Measurements from ENCODE around the gene BORCS5. TPM values are rescaled to one million over a fixed set of nuclear protein-coding genes. Genes with fewer than 3 reads are reported as not detected.

BORCS5 gene
- total RNA-seq, 1 donor = 15.2 TPM

- Histone ChIP-seq H3K4me1 (ENCODE audit: insufficient read depth, low read length) (peaks cover 48% of the 10 kb centered on the region), H3K9me3 (ENCODE audit: low read depth, low read length) (no peaks in the 10 kb centered on the region), H3K27me3 (ENCODE audit: insufficient read depth, low read length) (no peaks in the 10 kb centered on the region), H3K4me3 (ENCODE audit: low read length) (no peak overlapping the region)
Observed at GRCh38 chr12:12447236-12447635, 90.4 kb downstream of the BORCS5 start.

GRCh38 chr12:12447837-12448236, 91.0 kb downstream of the BORCS5 start:
- no peak overlapping the region for H3K4me3 ChIP-seq (ENCODE audit: low read length)
- H3K4me1 ChIP-seq (ENCODE audit: insufficient read depth, low read length) = peaks cover 42% of the 10 kb centered on the region
- no peaks in the 10 kb centered on the region for H3K27me3 ChIP-seq (ENCODE audit: insufficient read depth, low read length)
- H3K9me3 ChIP-seq (ENCODE audit: low read depth, low read length) = no peaks in the 10 kb centered on the region

GRCh38 chr12:12449533-12450025, 92.7 kb downstream of the BORCS5 start:
- no peaks in the 10 kb centered on the region for H3K9me3 ChIP-seq (ENCODE audit: low read depth, low read length)
- no peak overlapping the region for H3K4me3 ChIP-seq (ENCODE audit: low read length)
- peaks cover 33% of the 10 kb centered on the region for H3K4me1 ChIP-seq (ENCODE audit: insufficient read depth, low read length)
- H3K27me3 ChIP-seq (ENCODE audit: insufficient read depth, low read length) = no peaks in the 10 kb centered on the region

GRCh38 chr12:12450043-12450471, 93.2 kb downstream of the BORCS5 start:
- Histone ChIP-seq H3K4me1 (ENCODE audit: insufficient read depth, low read length) (peaks cover 30% of the 10 kb centered on the region), H3K27me3 (ENCODE audit: insufficient read depth, low read length) (no peaks in the 10 kb centered on the region)

GRCh38 chr12:12451098-12451497, 94.2 kb downstream of the BORCS5 start:
- no peaks in the 10 kb centered on the region for H3K9me3 ChIP-seq (ENCODE audit: low read depth, low read length)
- H3K27me3 ChIP-seq (ENCODE audit: insufficient read depth, low read length) = no peaks in the 10 kb centered on the region
- H3K4me1 ChIP-seq (ENCODE audit: insufficient read depth, low read length) = peaks cover 30% of the 10 kb centered on the region
- H3K4me3 ChIP-seq (ENCODE audit: low read length) = no peak overlapping the region

More at GRCh38 chr12:12450043-12450471, 93.2 kb downstream of the BORCS5 start:
- Histone ChIP-seq H3K9me3 (ENCODE audit: low read depth, low read length) (no peaks in the 10 kb centered on the region), H3K4me3 (ENCODE audit: low read length) (no peak overlapping the region)

- no peak overlapping the region for H3K4me3 ChIP-seq (ENCODE audit: low read length)
- no peaks in the 10 kb centered on the region for H3K9me3 ChIP-seq (ENCODE audit: low read depth, low read length)
- no peaks in the 10 kb centered on the region for H3K27me3 ChIP-seq (ENCODE audit: insufficient read depth, low read length)
- H3K4me1 ChIP-seq (ENCODE audit: insufficient read depth, low read length) = peaks cover 17% of the 10 kb centered on the region
Observed at GRCh38 chr12:12452326-12452902, 95.5 kb downstream of the BORCS5 start.

- Histone ChIP-seq H3K4me3 (ENCODE audit: low read length) (no peak overlapping the region), H3K9me3 (ENCODE audit: low read depth, low read length) (no peaks in the 10 kb centered on the region), H3K4me1 (ENCODE audit: insufficient read depth, low read length) (peaks cover 15% of the 10 kb centered on the region), H3K27me3 (ENCODE audit: insufficient read depth, low read length) (no peaks in the 10 kb centered on the region)
Observed at GRCh38 chr12:12453635-12454034, 96.8 kb downstream of the BORCS5 start.

GRCh38 chr12:12454315-12454714, 97.4 kb downstream of the BORCS5 start:
- no peaks in the 10 kb centered on the region for H3K27me3 ChIP-seq (ENCODE audit: insufficient read depth, low read length)
- H3K9me3 ChIP-seq (ENCODE audit: low read depth, low read length) = no peaks in the 10 kb centered on the region
- H3K4me1 ChIP-seq (ENCODE audit: insufficient read depth, low read length) = peaks cover 9% of the 10 kb centered on the region
- H3K4me3 ChIP-seq (ENCODE audit: low read length) = no peak overlapping the region

GRCh38 chr12:12456637-12457036, 99.8 kb downstream of the BORCS5 start:
- no peaks in the 10 kb centered on the region for H3K27me3 ChIP-seq (ENCODE audit: insufficient read depth, low read length)
- no peaks in the 10 kb centered on the region for H3K9me3 ChIP-seq (ENCODE audit: low read depth, low read length)
- H3K4me3 ChIP-seq (ENCODE audit: low read length) = no peak overlapping the region
- H3K4me1 ChIP-seq (ENCODE audit: insufficient read depth, low read length) = peaks cover 3% of the 10 kb centered on the region

GRCh38 chr12:12460935-12461922, 104.4 kb downstream of the BORCS5 start:
- H3K27me3 ChIP-seq (ENCODE audit: insufficient read depth, low read length) = no peaks in the 10 kb centered on the region
- peaks cover 19% of the 10 kb centered on the region for H3K4me1 ChIP-seq (ENCODE audit: insufficient read depth, low read length)
- H3K9me3 ChIP-seq (ENCODE audit: low read depth, low read length) = no peaks in the 10 kb centered on the region
- no peak overlapping the region for H3K4me3 ChIP-seq (ENCODE audit: low read length)

- Histone ChIP-seq H3K4me1 (ENCODE audit: insufficient read depth, low read length) (peaks cover 26% of the 10 kb centered on the region), H3K9me3 (ENCODE audit: low read depth, low read length) (no peaks in the 10 kb centered on the region), H3K4me3 (ENCODE audit: low read length) (no peak overlapping the region), H3K27me3 (ENCODE audit: insufficient read depth, low read length) (no peaks in the 10 kb centered on the region)
Observed at GRCh38 chr12:12461923-12462315, 105.0 kb downstream of the BORCS5 start.

- peaks cover 42% of the 10 kb centered on the region for H3K4me1 ChIP-seq (ENCODE audit: insufficient read depth, low read length)
- no peaks in the 10 kb centered on the region for H3K27me3 ChIP-seq (ENCODE audit: insufficient read depth, low read length)
- no peaks in the 10 kb centered on the region for H3K9me3 ChIP-seq (ENCODE audit: low read depth, low read length)
- no peak overlapping the region for H3K4me3 ChIP-seq (ENCODE audit: low read length)
Observed at GRCh38 chr12:12465522-12465921, 108.6 kb downstream of the BORCS5 start.

- H3K9me3 ChIP-seq (ENCODE audit: low read depth, low read length) = no peaks in the 10 kb centered on the region
- no peaks in the 10 kb centered on the region for H3K27me3 ChIP-seq (ENCODE audit: insufficient read depth, low read length)
- peaks cover 42% of the 10 kb centered on the region for H3K4me1 ChIP-seq (ENCODE audit: insufficient read depth, low read length)
- no peak overlapping the region for H3K4me3 ChIP-seq (ENCODE audit: low read length)
Observed at GRCh38 chr12:12466157-12466556, 109.3 kb downstream of the BORCS5 start.

- peaks cover 37% of the 10 kb centered on the region for H3K4me1 ChIP-seq (ENCODE audit: insufficient read depth, low read length)
- no peak overlapping the region for H3K4me3 ChIP-seq (ENCODE audit: low read length)
- H3K27me3 ChIP-seq (ENCODE audit: insufficient read depth, low read length) = no peaks in the 10 kb centered on the region
- no peaks in the 10 kb centered on the region for H3K9me3 ChIP-seq (ENCODE audit: low read depth, low read length)
Observed at GRCh38 chr12:12467264-12467663, 110.4 kb downstream of the BORCS5 start.

GRCh38 chr12:12467688-12468261, 110.9 kb downstream of the BORCS5 start:
- H3K9me3 ChIP-seq (ENCODE audit: low read depth, low read length) = no peaks in the 10 kb centered on the region
- H3K27me3 ChIP-seq (ENCODE audit: insufficient read depth, low read length) = no peaks in the 10 kb centered on the region
- H3K4me3 ChIP-seq (ENCODE audit: low read length) = no peak overlapping the region
- H3K4me1 ChIP-seq (ENCODE audit: insufficient read depth, low read length) = peaks cover 37% of the 10 kb centered on the region
